Body of pancreas (tissue), 4 donors: Measurements from ENCODE around the gene NDUFB8.

Experiments
- CTCF ChIP-seq, 7 experiments: fragments of 450-650 bp in 4 of 7; fragments of 200-600 bp in 3 of 7; sonication (generic) in 3 of 7; IDR thresholded peaks; one replicate each; pipeline ENCODE4 v1.5.1; 2016 to 2019; ENCODE audit warnings: antibody characterized with exemption in 7 of 7
- POLR2A ChIP-seq, 3 donors: fragments of 450-650 bp; IDR thresholded peaks; one replicate each; pipeline ENCODE4 v1.6.1; 2016; ENCODE audit warnings: antibody characterized with exemption in 3 of 3, mild to moderate bottlenecking in 2 of 3

- TF ChIP-seq CTCF (IDR thresholded peaks at IDR 0.05) (peak in 6 of 7 experiments; percentile 16 to 58 (median 44)), POLR2A (IDR thresholded peaks at IDR 0.05) (no peak)
These were observed 20.9 kb downstream of the NDUFB8 start for GRCh38 chr10:100508691-100509150.
